NB4 (cell line): ENCODE results near the gene DHRS12.

Experiments
- DNase-seq: peaks from one replicate; pipeline ENCODE4 v3.0.0; 2010; ENCODE audit warnings: low read depth
- H3K4me3 ChIP-seq: one replicate; pipeline ENCODE4 v1.5.1; 2011; ENCODE audit warnings: mild to moderate bottlenecking, low read depth, low read length, moderate library complexity
- CTCF ChIP-seq: IDR thresholded peaks from one replicate; pipeline ENCODE4 v1.5.1; 2012; ENCODE audit warnings: low read depth, low read length
- MYC ChIP-seq: IDR thresholded peaks from 2 replicates; pipeline ENCODE4 v1.6.1; 2011; ENCODE audit warnings: low read depth, low read length
- POLR2A ChIP-seq: IDR thresholded peaks from 2 replicates; pipeline ENCODE4 v1.6.1; 2011; ENCODE audit warnings: mild to moderate bottlenecking; ENCODE audit not compliant: insufficient read length; ENCODE audit errors: extremely low read depth
- TF ChIP-seq, protein P1 (sequence below): IDR thresholded peaks from 2 replicates; pipeline ENCODE4 v1.6.1; 2011; ENCODE audit warnings: low read depth, low read length

The DHRS12 gene

GRCh38 chr13:51786425-51787265 lies 17.3 kb downstream of the DHRS12 start:
- no peak for DNase-seq
- H3K4me3 ChIP-seq: no peak overlapping the region
- TF ChIP-seq, protein P1, sequence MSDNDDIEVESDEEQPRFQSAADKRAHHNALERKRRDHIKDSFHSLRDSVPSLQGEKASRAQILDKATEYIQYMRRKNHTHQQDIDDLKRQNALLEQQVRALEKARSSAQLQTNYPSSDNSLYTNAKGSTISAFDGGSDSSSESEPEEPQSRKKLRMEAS: no peak
- TF ChIP-seq CTCF: no peak
- no peak for TF ChIP-seq MYC
- TF ChIP-seq POLR2A: no peak

GRCh38 chr13:51785712-51786424 lies 18.1 kb downstream of the DHRS12 start:
- no peak overlapping the region for H3K4me3 ChIP-seq
- peak; percentile 31 for DNase-seq
- TF ChIP-seq POLR2A: no peak
- TF ChIP-seq, protein P1: no peak
- TF ChIP-seq MYC: peak; percentile 32; the same call in 1 of the 2 replicates
- TF ChIP-seq CTCF: no peak

DNA sequence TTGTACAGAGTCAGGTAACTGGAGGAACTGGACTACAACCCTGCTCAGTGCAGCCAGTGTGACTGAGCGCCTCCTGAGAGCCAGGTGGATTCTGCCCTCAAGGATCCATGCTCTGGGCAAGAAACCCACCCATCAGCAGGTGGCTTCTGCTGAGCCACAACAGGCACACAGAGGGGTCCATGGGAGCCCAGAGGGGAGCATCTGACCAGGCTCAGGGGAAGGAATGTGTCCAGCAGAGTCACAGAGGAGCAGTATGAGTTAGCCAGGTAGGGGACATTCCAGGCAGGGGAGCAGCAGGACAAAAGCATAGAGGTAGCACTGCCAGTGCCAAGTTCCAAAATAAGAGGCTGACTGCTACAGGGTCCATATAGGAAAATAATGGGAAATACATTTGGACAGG lies 19.9 kb downstream of the DHRS12 start:
- TF ChIP-seq MYC (no peak), POLR2A (no peak), CTCF (no peak)
- TF ChIP-seq, protein P1: no peak
- H3K4me3 ChIP-seq: no peak overlapping the region
- no peak for DNase-seq

- H3K4me3 ChIP-seq: no peak overlapping the region
- no peak for DNase-seq
- TF ChIP-seq MYC: no peak
- TF ChIP-seq POLR2A: no peak
- TF ChIP-seq, protein P1: no peak
- TF ChIP-seq CTCF: no peak
Measured at GRCh38 chr13:51783428-51784094, 20.4 kb downstream of the DHRS12 start.

DNA sequence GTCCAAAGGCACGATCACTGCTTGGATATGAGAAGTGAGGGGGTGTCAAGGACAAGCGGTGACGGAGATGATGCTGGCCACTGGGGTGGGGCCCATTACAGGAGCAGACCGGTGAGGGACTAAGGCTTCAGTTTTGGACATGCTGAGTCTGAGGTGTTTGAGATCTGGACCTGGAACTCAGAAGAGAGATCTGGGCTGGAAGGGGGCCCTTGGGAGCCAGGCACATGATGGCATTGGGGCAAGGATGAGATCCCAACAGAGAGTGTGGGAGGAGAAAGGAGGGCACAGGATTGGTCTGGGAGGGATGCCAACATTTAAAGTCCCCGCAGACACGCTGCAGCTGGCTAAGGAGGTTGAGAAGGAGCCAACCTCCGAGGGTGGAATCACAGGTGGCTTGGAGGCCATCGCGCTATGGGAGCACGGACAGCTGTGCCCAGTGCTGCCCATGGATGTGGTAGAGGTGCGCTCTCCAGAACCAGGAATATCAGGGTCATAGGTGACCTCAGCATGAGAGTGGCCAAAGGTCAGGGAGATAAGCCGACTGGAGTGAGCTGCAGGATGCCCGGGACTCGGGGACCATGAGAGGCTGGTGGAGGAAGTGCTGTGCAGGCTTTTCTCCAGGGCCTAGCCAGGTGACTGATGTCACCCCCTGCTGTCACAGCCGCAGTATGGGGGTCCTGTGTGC lies 21.8 kb downstream of the DHRS12 start:
- TF ChIP-seq, protein P1: no peak
- TF ChIP-seq CTCF (no peak), MYC (no peak), POLR2A (no peak)
- H3K4me3 ChIP-seq: no peak overlapping the region
- no peak for DNase-seq
